GM10248 (cell line): ENCODE measurements around the gene GALNT2.

Experiments used
- CTCF ChIA-PET: fragments of 300-600 bp; sonication (Branson Sonifier 250); formaldehyde crosslinking; extraction: SDS; loops from one replicate; lab custom pipeline; 2021; ENCODE audit warnings: antibody characterized with exemption; lab: Yijun Ruan, JAX
- POLR2A ChIA-PET: fragments of 350-650 bp; sonication (Branson Sonifier 250); formaldehyde crosslinking; extraction: SDS; loops from one replicate; lab custom pipeline; 2020; ENCODE audit warnings: antibody characterized with exemption; lab: Yijun Ruan, JAX
- DNase-seq: peaks from one replicate; pipeline ENCODE4 v3.0.0; 2012; ENCODE audit errors: extremely low spot score
- CTCF ChIP-seq: IDR thresholded peaks from 2 replicates; pipeline ENCODE4 v1.5.1; 2012; ENCODE audit warnings: mild to moderate bottlenecking, low read depth; ENCODE audit errors: extremely low read depth, missing control alignments, control extremely low read depth

The GALNT2 gene

GRCh38 chr1:230174471-230175162, 107.6 kb downstream of the GALNT2 start:
- DNase-seq = no peak
- ChIA-PET POLR2A (no interaction called here), CTCF (interaction anchor here (1.4 kb wide), 1 partner anchor 13 kb away, joined by 3 read pairs; no protein-coding TSS in a partner anchor)
- no peak for TF ChIP-seq CTCF

- ChIA-PET POLR2A (no interaction called here), CTCF (no interaction called here)
- no peak for TF ChIP-seq CTCF
- no peak for DNase-seq
These were observed 108.2 kb downstream of the GALNT2 start for GRCh38 chr1:230175163-230175747.

- ChIA-PET CTCF (interaction anchor here (2.1 kb wide), 1 partner anchor 9 kb away, joined by 6 read pairs; no protein-coding TSS in a partner anchor), POLR2A (no interaction called here)
- no peak for DNase-seq
- TF ChIP-seq CTCF = no peak
These were observed 108.8 kb downstream of the GALNT2 start for GRCh38 chr1:230175839-230176238.

- no peak for DNase-seq
- TF ChIP-seq CTCF = no peak
- CTCF ChIA-PET = interaction anchor here (0.9 to 2.1 kb wide), 2 partner anchors 10 to 14 kb away, joined by 3 to 6 read pairs; no protein-coding TSS in a partner anchor
- POLR2A ChIA-PET = no interaction called here
These were observed 109.3 kb downstream of the GALNT2 start for GRCh38 chr1:230176326-230176725.

GRCh38 chr1:230176871-230177411, 109.9 kb downstream of the GALNT2 start:
- TF ChIP-seq CTCF = no peak
- DNase-seq = no peak
- ChIA-PET CTCF (interaction anchor here (0.7 to 2.1 kb wide), 5 partner anchors 9 to 33 kb away, joined by 3 to 6 read pairs (median 3); no protein-coding TSS in a partner anchor), POLR2A (no interaction called here)

GRCh38 chr1:230179249-230179648, 112.2 kb downstream of the GALNT2 start:
- CTCF ChIA-PET = interaction anchor here (1.5 kb wide), 1 partner anchor 518 kb away, joined by 4 read pairs; no protein-coding TSS in a partner anchor
- TF ChIP-seq CTCF = no peak
- POLR2A ChIA-PET = no interaction called here

More at GRCh38 chr1:230179249-230179648, 112.2 kb downstream of the GALNT2 start:
- DNase-seq = no peak
